22Rv1 (cell line): ENCODE measurements around the gene CTTN.

Experiments
- CTCF ChIP-seq: fragments of 450-650 bp; IDR thresholded peaks from 2 replicates; pipeline ENCODE4 v1.5.1; 2017; ENCODE audit warnings: mild to moderate bottlenecking
- ZFX ChIP-seq: fragments of 450-650 bp; IDR thresholded peaks from 2 replicates; pipeline ENCODE4 v1.6.1; 2017; ENCODE audit warnings: antibody characterized with exemption, borderline replicate concordance

DNA sequence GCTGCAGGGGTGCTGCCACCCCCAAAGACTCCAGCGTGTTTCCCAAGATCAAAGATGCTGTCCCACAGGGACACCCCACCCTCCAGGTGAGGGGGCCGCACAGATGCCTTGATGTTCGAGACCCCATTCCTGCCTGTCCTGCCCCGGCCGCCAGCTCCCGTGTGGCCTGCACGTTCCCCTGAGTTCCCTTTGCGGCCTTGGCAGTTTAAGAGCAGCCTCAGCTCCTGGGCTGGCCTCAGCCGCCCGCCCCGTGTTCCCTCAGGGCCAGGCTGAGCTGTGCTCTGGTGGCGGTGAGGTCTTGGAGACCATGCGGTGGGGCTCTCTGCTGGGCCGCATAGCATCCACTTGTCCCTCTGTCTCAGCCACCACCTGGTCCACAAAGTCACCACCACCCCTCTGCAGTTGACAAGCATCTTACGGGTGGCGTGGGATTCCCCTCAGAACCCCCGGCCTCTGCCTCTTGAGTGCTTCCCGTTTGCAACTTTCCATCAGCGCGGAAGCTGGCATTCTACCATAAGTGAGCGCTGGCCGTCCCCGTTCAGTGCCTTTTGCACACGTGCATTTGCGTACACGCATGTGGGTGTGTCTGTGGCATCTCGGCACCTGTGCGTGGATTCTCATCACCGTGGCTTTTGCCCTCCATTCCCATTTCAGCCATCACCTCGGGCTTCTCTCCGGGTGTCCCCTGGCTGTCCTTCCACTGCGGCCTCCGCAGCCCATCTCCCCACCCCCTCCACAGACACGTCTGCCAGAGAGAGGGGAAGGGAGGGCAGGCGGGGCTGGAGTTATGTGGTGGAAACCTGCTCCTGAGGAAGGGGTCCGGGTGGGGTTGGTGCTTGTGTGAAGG, 35.9 kb downstream of the CTTN start:
- TF ChIP-seq CTCF: no peak
- no peak for TF ChIP-seq ZFX
